T-helper 17 cell (primary cell): ENCODE results near the gene AGO4. TPM values are rescaled to one million over a fixed set of nuclear protein-coding genes. Genes with fewer than 3 reads are reported as not detected.
"Not testable (repeated sequence)": the region's sequence is repeated elsewhere in the genome, so short reads cannot be mapped to it uniquely, and the experiment has no call there.

ENCODE experiments used
- ATAC-seq: fragments of 150-1000 bp; cut with Tn5 transposase; 2 replicates; pipeline ENCODE4 v1.10.0; 2021; ENCODE audit warnings: mild to moderate bottlenecking, moderate library complexity
- DNase-seq, 3 donors: peaks; one replicate each; pipeline versions ENCODE4 v3.0.0 to v3.0.0-alpha.2; 2020 to 2021
- H3K9me3 ChIP-seq: one replicate; pipeline ENCODE4 v1.7.0; 2013; ENCODE audit warnings: low read length, mild to moderate bottlenecking; ENCODE audit not compliant: control insufficient read depth, poor library complexity, severe bottlenecking
- H3K27ac Mint-ChIP-seq: one replicate; pipeline ENCODE4 v1.8.0; 2022; ENCODE audit warnings: mild to moderate bottlenecking, moderate library complexity, mixed read lengths
- H3K27me3 Mint-ChIP-seq: one replicate; pipeline ENCODE4 v1.8.0; 2022; ENCODE audit warnings: mixed read lengths
- H3K36me3 Mint-ChIP-seq: one replicate; pipeline ENCODE4 v1.8.0; 2022; ENCODE audit warnings: low read depth, mixed read lengths
- H3K4me1 Mint-ChIP-seq: one replicate; pipeline ENCODE4 v1.8.0; 2022; ENCODE audit warnings: mild to moderate bottlenecking, mixed read lengths
- H3K4me3 Mint-ChIP-seq: one replicate; pipeline ENCODE4 v1.8.0; 2022; ENCODE audit warnings: mild to moderate bottlenecking, moderate library complexity, mixed read lengths
- total RNA-seq, 4 donors: library from RNA in 2 of 4; stranded (reverse) in 2 of 4; gene quantifications; one replicate each; pipeline ENCODE4 v1.2.3 and lab custom pipeline; 2022 to 2026

The AGO4 gene
- total RNA-seq, 2 donors from 2014 or later: 20.7 to 23.3 TPM

GRCh38 chr1:35860696-35861095, 52.9 kb downstream of the AGO4 start:
- DNase-seq (no peak), ATAC-seq (no peak)
- H3K36me3 Mint-ChIP-seq: peaks cover 3% of the 10 kb centered on the region
- H3K4me1 Mint-ChIP-seq: peaks cover 15% of the 10 kb centered on the region
- H3K9me3 ChIP-seq: no peaks in the 10 kb centered on the region
- no peak overlapping the region for H3K4me3 Mint-ChIP-seq
- H3K27ac Mint-ChIP-seq: peak overlapping the region; percentile 53
- no peaks in the 10 kb centered on the region for H3K27me3 Mint-ChIP-seq

GRCh38 chr1:35863136-35863535, 55.3 kb downstream of the AGO4 start:
- H3K36me3 Mint-ChIP-seq: peaks cover 3% of the 10 kb centered on the region
- H3K27ac Mint-ChIP-seq: no peak overlapping the region
- no peaks in the 10 kb centered on the region for H3K27me3 Mint-ChIP-seq
- DNase-seq (no peak), ATAC-seq (no peak)
- H3K4me1 Mint-ChIP-seq: peaks cover 13% of the 10 kb centered on the region
- H3K4me3 Mint-ChIP-seq: no peak overlapping the region
- H3K9me3 ChIP-seq: no peaks in the 10 kb centered on the region

GRCh38 chr1:35863881-35864625, 56.2 kb downstream of the AGO4 start:
- Mint-ChIP-seq H3K27ac (no peak overlapping the region), H3K27me3 (no peaks in the 10 kb centered on the region), H3K36me3 (peaks cover 3% of the 10 kb centered on the region), H3K4me3 (no peak overlapping the region), H3K4me1 (peaks cover 13% of the 10 kb centered on the region)
- ATAC-seq (no peak), DNase-seq (no peak)
- H3K9me3 ChIP-seq: no peaks in the 10 kb centered on the region

- no peak for DNase-seq
- H3K4me1 Mint-ChIP-seq: peaks cover 13% of the 10 kb centered on the region
- H3K9me3 ChIP-seq: no peaks in the 10 kb centered on the region
- no peak overlapping the region for H3K27ac Mint-ChIP-seq
- no peak overlapping the region for H3K4me3 Mint-ChIP-seq
- no peaks in the 10 kb centered on the region for H3K27me3 Mint-ChIP-seq
- ATAC-seq: no peak
- peaks cover 3% of the 10 kb centered on the region for H3K36me3 Mint-ChIP-seq
Observed at GRCh38 chr1:35864813-35865212, 57.0 kb downstream of the AGO4 start.

- Mint-ChIP-seq H3K4me1 (peaks cover 6% of the 10 kb centered on the region), H3K36me3 (no peaks in the 10 kb centered on the region), H3K27me3 (no peaks in the 10 kb centered on the region), H3K27ac (no peak overlapping the region), H3K4me3 (no peak overlapping the region)
- H3K9me3 ChIP-seq: no peaks in the 10 kb centered on the region
- ATAC-seq (no peak), DNase-seq (no peak)
Observed at GRCh38 chr1:35866991-35867390, 59.2 kb downstream of the AGO4 start.

GRCh38 chr1:35869245-35869950, 61.6 kb downstream of the AGO4 start:
- H3K4me3 Mint-ChIP-seq, H3K36me3 Mint-ChIP-seq, H3K27ac Mint-ChIP-seq, DNase-seq, H3K27me3 Mint-ChIP-seq, ATAC-seq, H3K9me3 ChIP-seq, H3K4me1 Mint-ChIP-seq: not testable (repeated sequence)

- no peaks in the 10 kb centered on the region for H3K4me1 Mint-ChIP-seq
Observed at GRCh38 chr1:35870651-35871309, 63.0 kb downstream of the AGO4 start.

GRCh38 chr1:35873243-35873750, 65.5 kb downstream of the AGO4 start:
- Mint-ChIP-seq H3K4me3 (no peak overlapping the region), H3K4me1 (no peaks in the 10 kb centered on the region), H3K36me3 (no peaks in the 10 kb centered on the region), H3K27ac (no peak overlapping the region), H3K27me3 (no peaks in the 10 kb centered on the region)
- no peak for DNase-seq
- no peak for ATAC-seq
- no peaks in the 10 kb centered on the region for H3K9me3 ChIP-seq

More at GRCh38 chr1:35870651-35871309, 63.0 kb downstream of the AGO4 start:
- ATAC-seq: no peak
- no peak for DNase-seq
- H3K27me3 Mint-ChIP-seq: no peaks in the 10 kb centered on the region
- H3K9me3 ChIP-seq: no peaks in the 10 kb centered on the region
- H3K27ac Mint-ChIP-seq: no peak overlapping the region
- no peaks in the 10 kb centered on the region for H3K36me3 Mint-ChIP-seq
- no peak overlapping the region for H3K4me3 Mint-ChIP-seq

- not testable (repeated sequence) for H3K27ac Mint-ChIP-seq
Observed at GRCh38 chr1:35874115-35874514, 66.3 kb downstream of the AGO4 start.

GRCh38 chr1:35876988-35877387, 69.2 kb downstream of the AGO4 start:
- no peak for ATAC-seq
- no peaks in the 10 kb centered on the region for H3K9me3 ChIP-seq
- Mint-ChIP-seq H3K4me1 (peaks cover 3% of the 10 kb centered on the region), H3K36me3 (no peaks in the 10 kb centered on the region), H3K27me3 (no peaks in the 10 kb centered on the region), H3K27ac (no peak overlapping the region), H3K4me3 (no peak overlapping the region)
- no peak for DNase-seq

More at GRCh38 chr1:35874115-35874514, 66.3 kb downstream of the AGO4 start:
- not testable (repeated sequence) for ATAC-seq, H3K9me3 ChIP-seq, H3K4me3 Mint-ChIP-seq, H3K4me1 Mint-ChIP-seq, DNase-seq, H3K27me3 Mint-ChIP-seq, H3K36me3 Mint-ChIP-seq

GRCh38 chr1:35881850-35882273, 74.0 kb downstream of the AGO4 start:
- ATAC-seq (no peak), DNase-seq (no peak)
- Mint-ChIP-seq H3K27me3 (no peaks in the 10 kb centered on the region), H3K4me3 (no peak overlapping the region), H3K27ac (no peak overlapping the region), H3K4me1 (peaks cover 27% of the 10 kb centered on the region), H3K36me3 (no peaks in the 10 kb centered on the region)
- H3K9me3 ChIP-seq: no peaks in the 10 kb centered on the region

- Mint-ChIP-seq H3K27me3 (no peaks in the 10 kb centered on the region), H3K4me3 (peak overlapping the region; percentile 96), H3K27ac (peak overlapping the region; percentile 39), H3K36me3 (no peaks in the 10 kb centered on the region), H3K4me1 (peaks cover 33% of the 10 kb centered on the region)
- H3K9me3 ChIP-seq: no peaks in the 10 kb centered on the region
- no peak for DNase-seq
- ATAC-seq: no peak
Observed at GRCh38 chr1:35882586-35882944, 74.7 kb downstream of the AGO4 start.

GRCh38 chr1:35882945-35883634, 75.3 kb downstream of the AGO4 start, which contains the start of gene AGO1:
Gene AGO1, plus strand, starts transcription at chr1:35883209. Its CDS starts 213 bp downstream, at chr1:35883422.
- peak; percentile 97 to 99 (median 99) for DNase-seq
- peaks cover 36% of the 10 kb centered on the region for H3K4me1 Mint-ChIP-seq
- H3K4me3 Mint-ChIP-seq: peak within 1 kb of the TSS; percentile 96
- peak within 1 kb of the TSS; percentile 68 for H3K27ac Mint-ChIP-seq
- H3K36me3 Mint-ChIP-seq: no peaks in the 10 kb centered on the region
- ATAC-seq: peak; percentile 99
- no peaks in the 10 kb centered on the region for H3K9me3 ChIP-seq
- no peaks in the 10 kb centered on the region for H3K27me3 Mint-ChIP-seq
